ENCODE measurements around the gene CEP63. TPM values are rescaled to one million over a fixed set of nuclear protein-coding genes. Genes with fewer than 3 reads are reported as not detected.

The CEP63 gene
- polyA plus RNA-seq, 3 donors = 11.1 to 18.8 (median 17.2) TPM

DNA sequence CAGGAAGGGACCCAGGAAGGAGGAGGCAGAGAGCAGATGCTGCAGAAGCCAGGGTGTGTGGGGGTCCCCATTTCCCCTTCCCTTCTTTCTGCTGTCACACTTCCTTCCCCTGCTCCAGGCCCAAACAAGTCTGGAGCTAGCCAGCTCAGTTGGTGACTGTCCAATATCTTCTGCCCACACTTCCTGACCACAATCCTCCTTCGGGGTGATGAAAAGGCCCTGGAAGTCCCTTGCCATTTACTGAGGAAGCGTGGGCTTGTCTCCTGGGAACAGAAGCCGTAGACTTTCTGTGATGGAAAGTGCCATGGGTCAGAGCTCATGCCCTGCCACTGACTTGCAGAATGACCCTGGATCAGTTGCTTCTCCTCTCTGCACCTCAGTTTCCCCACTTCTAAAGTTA lies 39.1 kb upstream of the CEP63 start:
- Histone ChIP-seq H3K4me1 (ENCODE audit: control insufficient read depth in 1 of 2, insufficient read depth in 2 of 2, low read length in 2 of 2) (peaks cover 2 to 8% of the 10 kb centered on the region in 2 donors), H2AFZ (ENCODE audit: insufficient read depth, low read depth, low read length, poor library complexity, severe bottlenecking) (no peak overlapping the region), H3K79me2 (ENCODE audit: insufficient read depth, low read length) (no peaks in the 10 kb centered on the region), H3K27ac (ENCODE audit: low read depth in 1 of 2, low read length in 2 of 2) (no peak overlapping the region), H3K27me3 (ENCODE audit: control insufficient read depth in 2 of 2, insufficient read depth in 2 of 2, low read length in 2 of 2) (no peaks in the 10 kb centered on the region), H3K4me2 (replicated peaks; ENCODE audit: extremely low read depth, low read length, poor library complexity, severe bottlenecking) (no peak overlapping the region), H3K9ac (ENCODE audit: insufficient read depth, low read length, poor library complexity, severe bottlenecking) (no peak overlapping the region), H4K20me1 (ENCODE audit: insufficient read depth, low read length) (no peaks in the 10 kb centered on the region), H3K4me3 (replicated peaks in 1 of 3; ENCODE audit: low read depth in 2 of 3, low read length in 3 of 3) (no peak overlapping the region), H3K36me3 (replicated peaks in 1 of 2; ENCODE audit: control insufficient read depth in 1 of 2, insufficient read depth in 2 of 2, low read length in 2 of 2) (no peaks in the 10 kb centered on the region), H3K9me3 (replicated peaks in 1 of 2; ENCODE audit: control insufficient read depth in 1 of 2, insufficient read depth in 1 of 2, low read length in 2 of 2) (no peaks in the 10 kb centered on the region)
- TF ChIP-seq, protein P1, sequence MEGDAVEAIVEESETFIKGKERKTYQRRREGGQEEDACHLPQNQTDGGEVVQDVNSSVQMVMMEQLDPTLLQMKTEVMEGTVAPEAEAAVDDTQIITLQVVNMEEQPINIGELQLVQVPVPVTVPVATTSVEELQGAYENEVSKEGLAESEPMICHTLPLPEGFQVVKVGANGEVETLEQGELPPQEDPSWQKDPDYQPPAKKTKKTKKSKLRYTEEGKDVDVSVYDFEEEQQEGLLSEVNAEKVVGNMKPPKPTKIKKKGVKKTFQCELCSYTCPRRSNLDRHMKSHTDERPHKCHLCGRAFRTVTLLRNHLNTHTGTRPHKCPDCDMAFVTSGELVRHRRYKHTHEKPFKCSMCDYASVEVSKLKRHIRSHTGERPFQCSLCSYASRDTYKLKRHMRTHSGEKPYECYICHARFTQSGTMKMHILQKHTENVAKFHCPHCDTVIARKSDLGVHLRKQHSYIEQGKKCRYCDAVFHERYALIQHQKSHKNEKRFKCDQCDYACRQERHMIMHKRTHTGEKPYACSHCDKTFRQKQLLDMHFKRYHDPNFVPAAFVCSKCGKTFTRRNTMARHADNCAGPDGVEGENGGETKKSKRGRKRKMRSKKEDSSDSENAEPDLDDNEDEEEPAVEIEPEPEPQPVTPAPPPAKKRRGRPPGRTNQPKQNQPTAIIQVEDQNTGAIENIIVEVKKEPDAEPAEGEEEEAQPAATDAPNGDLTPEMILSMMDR (IDR thresholded peaks at IDR 0.05) = no peak
- Mint-ChIP-seq H3K27ac (no peak overlapping the region), H3K27me3 (ENCODE audit: low read depth in 3 of 3) (peaks cover 0 to 6% (median 4%) of the 10 kb centered on the region in 3 donors), H3K4me3 (no peak overlapping the region), H3K9me3 (peaks cover 0 to 16% (median 7%) of the 10 kb centered on the region in 7 donors), H3K36me3 (no peaks in the 10 kb centered on the region), H3K4me1 (peaks cover 11% of the 10 kb centered on the region)
- intact Hi-C loops (cut with micrococcal nuclease) = no loop called here
- 43% methylated on average over 3 of the region's 3 CpGs for WGBS (ENCODE audit: insufficient coverage)
- DNase-seq = no peak

DNA sequence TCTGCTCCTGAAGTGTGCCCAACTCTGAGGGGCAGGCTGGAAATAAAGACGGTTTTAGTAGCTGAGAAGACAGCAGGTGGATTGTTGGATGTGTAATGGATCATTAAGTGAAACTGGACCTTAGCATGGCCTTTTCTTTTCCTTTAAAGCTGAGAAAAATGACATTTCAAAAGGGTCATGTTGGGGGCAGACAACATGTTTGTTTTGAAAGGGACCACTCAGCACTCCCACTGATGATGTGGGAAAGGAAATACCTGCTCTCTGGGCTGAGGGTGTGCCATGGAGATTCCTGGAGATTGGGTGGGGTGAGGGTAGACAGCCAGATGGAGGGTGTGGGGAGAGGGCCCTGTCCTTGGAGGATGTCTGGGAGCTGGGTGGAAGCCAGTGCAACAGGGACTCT lies 38.5 kb upstream of the CEP63 start:
- Mint-ChIP-seq H3K4me3 (no peak overlapping the region), H3K27me3 (ENCODE audit: low read depth in 3 of 3) (peaks cover 0 to 6% (median 4%) of the 10 kb centered on the region in 3 donors), H3K36me3 (no peaks in the 10 kb centered on the region), H3K9me3 (peaks cover 0 to 16% (median 7%) of the 10 kb centered on the region in 7 donors), H3K27ac (no peak overlapping the region), H3K4me1 (peaks cover 11% of the 10 kb centered on the region)
- Histone ChIP-seq H3K36me3 (replicated peaks in 1 of 2; ENCODE audit: control insufficient read depth in 1 of 2, insufficient read depth in 2 of 2, low read length in 2 of 2) (no peaks in the 10 kb centered on the region), H3K79me2 (ENCODE audit: insufficient read depth, low read length) (no peaks in the 10 kb centered on the region), H3K4me3 (replicated peaks in 1 of 3; ENCODE audit: low read depth in 2 of 3, low read length in 3 of 3) (no peak overlapping the region), H3K27ac (ENCODE audit: low read depth in 1 of 2, low read length in 2 of 2) (no peak overlapping the region), H3K4me2 (replicated peaks; ENCODE audit: extremely low read depth, low read length, poor library complexity, severe bottlenecking) (no peak overlapping the region), H3K4me1 (ENCODE audit: control insufficient read depth in 1 of 2, insufficient read depth in 2 of 2, low read length in 2 of 2) (peaks cover 2 to 8% of the 10 kb centered on the region in 2 donors), H3K9ac (ENCODE audit: insufficient read depth, low read length, poor library complexity, severe bottlenecking) (no peak overlapping the region), H3K9me3 (replicated peaks in 1 of 2; ENCODE audit: control insufficient read depth in 1 of 2, insufficient read depth in 1 of 2, low read length in 2 of 2) (no peaks in the 10 kb centered on the region), H3K27me3 (ENCODE audit: control insufficient read depth in 2 of 2, insufficient read depth in 2 of 2, low read length in 2 of 2) (no peaks in the 10 kb centered on the region), H4K20me1 (ENCODE audit: insufficient read depth, low read length) (no peaks in the 10 kb centered on the region), H2AFZ (ENCODE audit: insufficient read depth, low read depth, low read length, poor library complexity, severe bottlenecking) (no peak overlapping the region)
- WGBS (ENCODE audit: insufficient coverage) = no CpG with 5 or more reads among the region's 1 CpG
- intact Hi-C loops (cut with micrococcal nuclease) = no loop called here
- TF ChIP-seq, protein P1 (IDR thresholded peaks at IDR 0.05) = no peak
- no peak for DNase-seq
